ENCODE results near the gene ADARB2. TPM values are rescaled to one million over a fixed set of nuclear protein-coding genes. Genes with fewer than 3 reads are reported as not detected.

The ADARB2 gene
- total and polyA plus RNA-seq, 2 experiments from 2014 or later = 1.6 to 3.1 TPM

- no peak overlapping the region for H3K4me3 ChIP-seq
- no peak overlapping the region for H3K27ac ChIP-seq
- H3K27me3 ChIP-seq = no peaks in the 10 kb centered on the region
- no peak for TF ChIP-seq CTCF (IDR thresholded peaks at IDR 0.05; ENCODE audit: low read depth, low read length)
- no peaks in the 10 kb centered on the region for H3K36me3 ChIP-seq
- no peaks in the 10 kb centered on the region for H3K9me3 ChIP-seq (ENCODE audit: low read depth)
- H3K4me1 ChIP-seq (ENCODE audit: low read depth) = no peaks in the 10 kb centered on the region
- DNase-seq (ENCODE audit: low read depth in 1 of 2, low spot score in 1 of 2) = no peak
These were observed 524.7 kb downstream of the ADARB2 start for GRCh38 chr10:1212571-1213141.

DNA sequence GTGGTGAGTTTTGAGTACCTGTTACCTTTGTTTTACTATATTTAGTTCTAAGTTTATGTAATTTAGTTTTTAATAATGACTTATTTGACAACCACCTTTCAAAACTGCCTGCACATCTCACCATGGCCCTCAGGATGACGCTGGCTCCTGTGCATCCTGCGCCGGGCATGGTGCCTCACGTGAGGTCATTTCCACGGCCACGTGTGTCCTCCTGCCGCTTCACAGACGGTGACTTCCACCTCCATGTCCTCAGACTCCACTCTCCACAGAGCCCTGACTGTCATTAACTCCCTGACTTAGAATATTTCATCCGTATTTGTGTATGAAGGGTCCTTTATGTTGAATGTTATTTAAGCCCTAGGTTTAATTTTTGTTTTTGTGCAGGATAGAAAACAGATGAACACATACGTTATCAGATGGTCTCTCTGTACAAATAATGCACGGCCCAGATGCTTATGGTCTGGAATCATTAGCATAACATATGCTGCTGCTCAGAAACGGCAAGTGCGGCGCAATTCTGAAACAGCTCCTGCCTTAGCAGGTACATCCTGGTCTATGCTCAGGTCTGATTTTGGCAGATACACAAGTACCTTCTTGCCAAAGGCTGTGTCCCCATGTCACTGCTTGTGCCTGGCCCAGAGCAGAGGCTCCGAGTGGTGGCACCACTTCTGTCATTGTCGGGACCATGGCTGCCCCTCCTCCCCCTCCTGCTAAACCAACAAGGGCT lies 525.3 kb downstream of the ADARB2 start:
- H3K4me1 ChIP-seq (ENCODE audit: low read depth) = no peaks in the 10 kb centered on the region
- no peak overlapping the region for H3K4me3 ChIP-seq
- no peaks in the 10 kb centered on the region for H3K27me3 ChIP-seq
- H3K9me3 ChIP-seq (ENCODE audit: low read depth) = no peaks in the 10 kb centered on the region
- TF ChIP-seq CTCF (IDR thresholded peaks at IDR 0.05; ENCODE audit: low read depth, low read length) = no peak
- H3K36me3 ChIP-seq = no peaks in the 10 kb centered on the region
- no peak for DNase-seq (ENCODE audit: low read depth in 1 of 2, low spot score in 1 of 2)
- H3K27ac ChIP-seq = no peak overlapping the region

- Histone ChIP-seq H3K27me3 (no peaks in the 10 kb centered on the region), H3K4me3 (no peak overlapping the region), H3K4me1 (ENCODE audit: low read depth) (no peaks in the 10 kb centered on the region), H3K9me3 (ENCODE audit: low read depth) (no peaks in the 10 kb centered on the region), H3K36me3 (no peaks in the 10 kb centered on the region), H3K27ac (no peak overlapping the region)
- no peak for TF ChIP-seq CTCF (IDR thresholded peaks at IDR 0.05; ENCODE audit: low read depth, low read length)
- no peak for DNase-seq (ENCODE audit: low read depth in 1 of 2, low spot score in 1 of 2)
These were observed 526.7 kb downstream of the ADARB2 start for GRCh38 chr10:1210667-1211066.

GRCh38 chr10:1209355-1209979 lies 527.9 kb downstream of the ADARB2 start:
- no peaks in the 10 kb centered on the region for H3K9me3 ChIP-seq (ENCODE audit: low read depth)
- no peak overlapping the region for H3K4me3 ChIP-seq
- no peaks in the 10 kb centered on the region for H3K4me1 ChIP-seq (ENCODE audit: low read depth)
- no peak for TF ChIP-seq CTCF (IDR thresholded peaks at IDR 0.05; ENCODE audit: low read depth, low read length)
- H3K36me3 ChIP-seq = no peaks in the 10 kb centered on the region
- H3K27ac ChIP-seq = no peak overlapping the region
- no peaks in the 10 kb centered on the region for H3K27me3 ChIP-seq
- no peak for DNase-seq (ENCODE audit: low read depth in 1 of 2, low spot score in 1 of 2)

GRCh38 chr10:1208366-1209311 lies 528.7 kb downstream of the ADARB2 start:
- Histone ChIP-seq H3K4me3 (no peak overlapping the region), H3K27me3 (no peaks in the 10 kb centered on the region), H3K27ac (no peak overlapping the region), H3K36me3 (no peaks in the 10 kb centered on the region), H3K9me3 (ENCODE audit: low read depth) (no peaks in the 10 kb centered on the region), H3K4me1 (ENCODE audit: low read depth) (no peaks in the 10 kb centered on the region)
- DNase-seq (ENCODE audit: low read depth in 1 of 2, low spot score in 1 of 2) = no peak
- TF ChIP-seq CTCF (IDR thresholded peaks at IDR 0.05; ENCODE audit: low read depth, low read length) = no peak
